ENCODE measurements around the gene KCNJ11.

GRCh38 chr11:17378655-17379054 lies 9.8 kb downstream of the KCNJ11 start:
- TF ChIP-seq CTCF (IDR thresholded peaks at IDR 0.05; ENCODE audit: low read length) (no peak), EZH2 (IDR thresholded peaks at IDR 0.05; ENCODE audit: borderline replicate concordance, low read length) (no peak)

Measured in OCI-LY1 (cell line).